GM12878 (cell line): ENCODE data around the gene TECR. TPM values are rescaled to one million over a fixed set of nuclear protein-coding genes. Genes with fewer than 3 reads are reported as not detected.

Source experiments
- ATAC-seq: fragments of 200-7000 bp; cut with Tn5 transposase; 3 replicates; pipeline ENCODE4 v1.9.1; 2020; ENCODE audit warnings: mild to moderate bottlenecking, moderate library complexity
- BruUV-seq: library from RNA; stranded (reverse); fragments of 400-500 nt; replicated peaks from 2 replicates; lab custom pipeline; 2021; lab: Mats Ljungman, UMichigan
- CTCF ChIA-PET: fragments of 300-600 bp; sonication (Branson Sonifier 250); formaldehyde crosslinking; extraction: SDS; loops from one replicate; lab custom pipeline; 2021; ENCODE audit warnings: inconsistent platforms; lab: Yijun Ruan, JAX
- POLR2A ChIA-PET: fragments of 350-600 bp; formaldehyde crosslinking; extraction: SDS; loops from one replicate; lab custom pipeline; 2021; ENCODE audit warnings: inconsistent platforms; lab: Charles Lee
- RAD21 ChIA-PET: fragments of 300-600 bp; sonication (Branson Sonifier 250); formaldehyde crosslinking; loops from one replicate; lab custom pipeline; 2023; ENCODE audit warnings: antibody characterized with exemption; ENCODE audit not compliant: unreplicated experiment; lab: Charles Lee
- SMC1A ChIA-PET: fragments of 300-600 bp; sonication (Branson Sonifier 250); formaldehyde crosslinking; loops from one replicate; lab custom pipeline; 2023; ENCODE audit not compliant: unreplicated experiment, uncharacterized antibody; lab: Charles Lee
- DNase-seq: peaks from one replicate; pipeline ENCODE4 v3.0.0-alpha.2; 2011; ENCODE audit warnings: low read depth, low spot score
- FAIRE-seq: peaks from 3 replicates; lab custom pipeline; 2011; peaks lifted over from hg19 to GRCh38; lab: Jason Lieb, UNC
- H2AFZ ChIP-seq: 2 replicates; pipeline ENCODE4 v1.6.0; 2011; ENCODE audit warnings: low read depth, low read length, control low read depth; ENCODE audit not compliant: control insufficient read depth
- H3K27ac ChIP-seq: 2 replicates; pipeline ENCODE4 v1.5.1; 2011; ENCODE audit warnings: control low read depth; ENCODE audit not compliant: control insufficient read depth, insufficient read depth
- H3K27me3 ChIP-seq, 2 experiments: replicated peaks in 1 of 2; 2 replicates each; pipeline versions ENCODE4 v1.6.0 to v1.6.1; 2011; ENCODE audit warnings: low read length in 1 of 2; ENCODE audit not compliant: control insufficient read depth in 2 of 2, insufficient read depth in 2 of 2
- H3K36me3 ChIP-seq, 2 experiments: 2 replicates each; pipeline ENCODE4 v1.5.1; 2011; ENCODE audit warnings: low read length in 1 of 2; ENCODE audit not compliant: control insufficient read depth in 2 of 2, insufficient read depth in 2 of 2
- H3K4me1 ChIP-seq: 2 replicates; pipeline ENCODE4 v1.6.1; 2011; ENCODE audit warnings: mild to moderate bottlenecking, low read length, moderate library complexity, mixed read lengths; ENCODE audit not compliant: control insufficient read depth, insufficient read depth
- H3K4me2 ChIP-seq: 2 replicates; pipeline ENCODE4 v1.6.0; 2011; ENCODE audit warnings: control low read depth; ENCODE audit not compliant: control insufficient read depth, insufficient read depth
- H3K4me3 ChIP-seq: fragments of 200-600 bp; sonication (generic); 2 replicates; pipeline ENCODE4 v1.5.1; 2016
- H3K79me2 ChIP-seq: 2 replicates; pipeline ENCODE4 v1.6.0; 2011; ENCODE audit warnings: low read length; ENCODE audit not compliant: control insufficient read depth, insufficient read depth
- H3K9ac ChIP-seq: 2 replicates; pipeline ENCODE4 v1.8.0; 2011; ENCODE audit warnings: low read length, control low read depth, mixed read lengths; ENCODE audit not compliant: control insufficient read depth, insufficient read depth
- H3K9me3 ChIP-seq: replicated peaks from 3 replicates; pipeline ENCODE4 v1.5.1; 2011; ENCODE audit warnings: mild to moderate bottlenecking, low read length; ENCODE audit not compliant: control insufficient read depth, insufficient read depth
- H4K20me1 ChIP-seq: 2 replicates; pipeline ENCODE4 v1.6.0; 2011; ENCODE audit not compliant: control insufficient read depth, insufficient read depth
- DPF2 ChIP-seq: fragments of 450-650 bp; IDR thresholded peaks from 2 replicates; pipeline ENCODE4 v1.6.1; 2017; ENCODE audit warnings: mild to moderate bottlenecking
- EED ChIP-seq: sonication (generic); IDR thresholded peaks from 2 replicates; pipeline ENCODE4 v1.6.1; 2016; ENCODE audit warnings: antibody characterized with exemption, low read depth
- HDAC2 ChIP-seq: fragments of 200-600 bp; sonication (generic); IDR thresholded peaks from 2 replicates; pipeline ENCODE4 v1.6.1; 2017
- IKZF1 ChIP-seq: fragments of 450-650 bp; conservative IDR thresholded peaks from 2 replicates; pipeline ENCODE4 v1.6.1; 2017; ENCODE audit warnings: antibody characterized with exemption, mild to moderate bottlenecking
- MEF2B ChIP-seq: fragments of 450-650 bp; IDR thresholded peaks from 2 replicates; pipeline ENCODE4 v1.6.1; 2018; ENCODE audit warnings: mild to moderate bottlenecking, moderate library complexity; ENCODE audit not compliant: partially characterized antibody, poor library complexity, severe bottlenecking
- NBN ChIP-seq: fragments of 450-650 bp; IDR thresholded peaks from 2 replicates; pipeline ENCODE4 v1.6.1; 2016
- POU2F2 ChIP-seq: IDR thresholded peaks from 3 replicates; pipeline ENCODE4 v1.6.1; 2011; ENCODE audit warnings: low read depth, mild to moderate bottlenecking, low read length, borderline replicate concordance
- RAD21 ChIP-seq: IDR thresholded peaks from 2 replicates; pipeline ENCODE4 v1.6.1; 2011; ENCODE audit warnings: mild to moderate bottlenecking, low read depth, low read length, moderate library complexity; ENCODE audit not compliant: insufficient read depth
- RAD51 ChIP-seq: fragments of 450-650 bp; IDR thresholded peaks from 2 replicates; pipeline ENCODE4 v1.6.1; 2016; ENCODE audit warnings: moderate library complexity, mild to moderate bottlenecking, inconsistent platforms
- RUNX3 ChIP-seq: IDR thresholded peaks from 2 replicates; pipeline ENCODE4 v1.6.1; 2012; ENCODE audit warnings: low read length, inconsistent platforms
- SIX5 ChIP-seq: IDR thresholded peaks from 2 replicates; pipeline ENCODE4 v1.6.1; 2011; ENCODE audit warnings: mild to moderate bottlenecking, low read depth, low read length, moderate library complexity; ENCODE audit not compliant: severe bottlenecking
- TARDBP ChIP-seq: IDR thresholded peaks from 2 replicates; pipeline ENCODE4 v1.6.1; 2016; ENCODE audit warnings: borderline replicate concordance
- TCF3 ChIP-seq: IDR thresholded peaks from 2 replicates; pipeline ENCODE4 v1.6.1; 2012; ENCODE audit warnings: low read depth, mild to moderate bottlenecking, low read length, borderline replicate concordance; ENCODE audit not compliant: insufficient read depth
- USF1 ChIP-seq: IDR thresholded peaks from 2 replicates; pipeline ENCODE4 v1.6.1; 2011; ENCODE audit warnings: borderline replicate concordance, low read depth, mild to moderate bottlenecking, moderate library complexity, mixed read lengths, low read length; ENCODE audit not compliant: insufficient read depth; ENCODE audit errors: extremely low read length
- YBX1 ChIP-seq: fragments of 450-650 bp; IDR thresholded peaks from 2 replicates; pipeline ENCODE4 v1.6.1; 2016; ENCODE audit warnings: antibody characterized with exemption
- ZNF384 ChIP-seq: IDR thresholded peaks from 2 replicates; pipeline ENCODE4 v1.6.1; 2012; ENCODE audit warnings: low read depth, mild to moderate bottlenecking, low read length, improper control_type of control experiment, borderline replicate concordance
- WGBS: methylation state at CpG from one replicate; pipeline ENCODE4 v1.1.6; 2016; ENCODE audit warnings: low lambda C conversion rate; ENCODE audit not compliant: insufficient replicate concordance, insufficient coverage; ENCODE audit errors: missing lambda C conversion rate; 5-methylcytosine and 5-hydroxymethylcytosine counted together
- in situ Hi-C: fragments of 300-500 bp; cut with MboI; formaldehyde crosslinking; loops from 9 replicates; pipeline ENCODE4 v1.14.3; 2018; ENCODE audit warnings: mixed read lengths
- intact Hi-C: fragments of 100-400 bp; cut with micrococcal nuclease; formaldehyde crosslinking; loops from one replicate; pipeline ENCODE4 v1.14.2; 2022; ENCODE audit not compliant: unreplicated experiment
- polyA plus RNA-seq, 11 experiments: library from polyadenylated mRNA; depleted of rRNA in 4 of 11; unstranded in 6 of 11; stranded (reverse) in 5 of 11; fragments of >200 nt; fragmentation: Nextera tagmentation in 4 of 11; fragmentation: Illumina TruSeq in 1 of 11; extraction: Ambion mirVana in 4 of 11; extraction: Trizol in 1 of 11; gene quantifications; 1 replicate in 1 of 11; 2 replicates in 10 of 11; pipeline versions ENCODE4 v1.2.1 to v1.2.3, GENCODE V29; 2011 to 2016; ENCODE audit warnings: inconsistent platforms in 2 of 11, missing spikeins in 2 of 11, low read depth in 1 of 11
- total RNA-seq, 4 experiments: library from RNA; depleted of rRNA in 3 of 4; stranded (reverse); fragments of >200 nt in 3 of 4; fragmentation: Illumina TruSeq in 1 of 4; extraction: Trizol in 1 of 4; gene quantifications; 2 replicates each; pipeline versions ENCODE4 v1.2.1 to v1.2.3, GENCODE V29; 2013 to 2021

The TECR gene
- total and polyA plus RNA-seq, 10 of the 15 experiments (the other 5 are each of a cell fraction or from before 2014, with no cell fraction given), result 9.6 to 157 (median 64.2) TPM

- ChIA-PET RAD21 (interaction anchor here (0.7 to 13.6 kb wide), 4 partner anchors 36 to 115 kb away, joined by 3 to 593 read pairs (median 5); partner anchors contain the start of gene ZNF333), CTCF (interaction anchor here (2.5 to 14.6 kb wide), 2 partner anchors 104 to 112 kb away, joined by 12 to 803 read pairs; partner anchors contain the start of gene ZNF333), SMC1A (interaction anchor here (1.8 to 12.5 kb wide), 2 partner anchors 93 to 110 kb away, joined by 4 to 558 read pairs; partner anchors contain the start of gene ZNF333), POLR2A (interaction anchor here (0.6 to 11.9 kb wide), 5 partner anchors 9 to 1424 kb away, joined by 3 to 190 read pairs (median 3); partner anchors contain the start of gene ZNF333)
- Histone ChIP-seq H3K4me3 (no peak overlapping the region), H3K27me3 (no peaks in the 10 kb centered on the region), H3K4me2 (no peak overlapping the region; the same call in 1 of the 2 replicates), H3K79me2 (no peaks in the 10 kb centered on the region), H2AFZ (no peak overlapping the region), H3K4me1 (peaks cover 22% of the 10 kb centered on the region), H3K9me3 (no peaks in the 10 kb centered on the region), H3K9ac (no peak overlapping the region), H3K36me3 (no peaks in the 10 kb centered on the region), H4K20me1 (no peaks in the 10 kb centered on the region), H3K27ac (peak overlapping the region; percentile 22; the same call in 1 of the 2 replicates)
- WGBS, result 0% methylated on average over 5 of the region's 5 CpGs
- TF ChIP-seq ZNF384, result no peak
- TF ChIP-seq MEF2B, result peak; percentile 78
- TF ChIP-seq YBX1, result 0 out of 2 replicates have a peak, but pooled peaks have one; percentile 28
- ATAC-seq (no peak), DNase-seq (no peak), FAIRE-seq (no peak)
- no TSS peak for BruUV-seq
- in situ Hi-C loops (loop anchor here (25.0 kb wide), 1 partner anchor 2010 kb away; no protein-coding TSS in a partner anchor), intact Hi-C loops (loop anchor here (10.0 kb wide), 1 partner anchor 208 kb away; no protein-coding TSS in a partner anchor)
Measured at GRCh38 chr19:14577264-14577663, 47.9 kb downstream of the TECR start.

- Histone ChIP-seq H3K9me3 (no peaks in the 10 kb centered on the region), H3K27me3 (no peaks in the 10 kb centered on the region), H3K79me2 (peaks cover 4% of the 10 kb centered on the region), H3K9ac (0 out of 2 replicates have a peak overlapping the region, but pooled peaks have one; percentile 1), H3K36me3 (no peaks in the 10 kb centered on the region), H3K27ac (peak overlapping the region; percentile 41; the same call in 1 of the 2 replicates), H3K4me2 (peak overlapping the region; percentile 21; the same call in 1 of the 2 replicates), H3K4me1 (peaks cover 26% of the 10 kb centered on the region), H3K4me3 (no peak overlapping the region), H2AFZ (peak overlapping the region; percentile 9), H4K20me1 (no peaks in the 10 kb centered on the region)
- DNase-seq, result peak; percentile 53
- in situ Hi-C loops, result loop anchor here (25.0 kb wide), 1 partner anchor 2009 kb away; no protein-coding TSS in a partner anchor
- ATAC-seq, result peak; percentile 69
- ChIA-PET POLR2A (interaction anchor here (0.7 to 11.9 kb wide), 2 partner anchors 110 to 1423 kb away, joined by 3 to 190 read pairs; partner anchors contain the start of gene ZNF333), SMC1A (interaction anchor here (1.1 to 12.5 kb wide), 2 partner anchors 103 to 110 kb away, joined by 3 to 558 read pairs; partner anchors contain the start of gene ZNF333), RAD21 (interaction anchor here (1.7 to 13.6 kb wide), 2 partner anchors 35 to 109 kb away, joined by 7 to 593 read pairs; partner anchors contain the start of gene ZNF333), CTCF (interaction anchor here (0.6 to 14.6 kb wide), 3 partner anchors 103 to 119 kb away, joined by 3 to 803 read pairs (median 12); partner anchors contain the start of gene ZNF333)
- no peak for FAIRE-seq
- intact Hi-C loops, result loop anchor here (10.0 kb wide), 1 partner anchor 207 kb away; no protein-coding TSS in a partner anchor
- 36% methylated on average over 6 of the region's 6 CpGs for WGBS
- BruUV-seq, result no TSS peak
- no peak for TF ChIP-seq SIX5
- TF ChIP-seq TARDBP, result peak; percentile 58; the same call in 1 of the 2 replicates
- peak; percentile 77 for TF ChIP-seq IKZF1
- TF ChIP-seq HDAC2, result no peak
- TF ChIP-seq RAD51, result peak; percentile 50
- no peak for TF ChIP-seq POU2F2
- peak; percentile 54 for TF ChIP-seq RUNX3
- TF ChIP-seq RAD21, result peak; percentile 13
- TF ChIP-seq EED, result peak; percentile 76
- TF ChIP-seq USF1, result peak; percentile 51
- TF ChIP-seq NBN, result 0 out of 2 replicates have a peak, but pooled peaks have one; percentile 46
- TF ChIP-seq DPF2, result 0 out of 2 replicates have a peak, but pooled peaks have one; percentile 15
- TF ChIP-seq TCF3, result no peak
Measured at GRCh38 chr19:14577885-14578427, 48.6 kb downstream of the TECR start.
